Natural killer cell (primary cell): Measurements from ENCODE around the gene EGFL6. TPM values are rescaled to one million over a fixed set of nuclear protein-coding genes. Genes with fewer than 3 reads are reported as not detected.
A peak's percentile ranks its signal among the peaks of the same experiment; 100 is the strongest.

ENCODE experiments used
- ATAC-seq, 3 donors: fragments of 150-1000 bp in 2 of 3; fragments of 200-7000 bp in 1 of 3; cut with Tn5 transposase; 1 replicate in 1 of 3; 2 replicates in 2 of 3; pipeline ENCODE4 v1.10.0; 2021; ENCODE audit warnings: mild to moderate bottlenecking in 2 of 3, moderate library complexity in 2 of 3
- DNase-seq, 2 donors: peaks; one replicate each; pipeline versions ENCODE4 v3.0.0 to v3.0.0-alpha.2; 2013 to 2021; ENCODE audit warnings: mixed read lengths in 1 of 2
- H3K27ac ChIP-seq: one replicate; pipeline ENCODE4 v1.5.1; 2013; ENCODE audit warnings: mild to moderate bottlenecking, low read length
- H3K27me3 ChIP-seq: one replicate; pipeline ENCODE4 v1.6.1; 2013; ENCODE audit warnings: low read length; ENCODE audit not compliant: control insufficient read depth, insufficient read depth
- H3K36me3 ChIP-seq: one replicate; pipeline ENCODE4 v1.6.1; 2013; ENCODE audit warnings: low read length; ENCODE audit not compliant: control insufficient read depth, insufficient read depth
- H3K4me1 ChIP-seq: one replicate; pipeline ENCODE4 v1.6.1; 2013; ENCODE audit warnings: low read length; ENCODE audit not compliant: control insufficient read depth, insufficient read depth
- H3K4me3 ChIP-seq: one replicate; pipeline ENCODE4 v1.5.1; 2013; ENCODE audit warnings: low read length
- H3K9me3 ChIP-seq: one replicate; pipeline ENCODE4 v1.6.1; 2013; ENCODE audit warnings: low read length; ENCODE audit not compliant: control insufficient read depth, insufficient read depth
- H3K27ac Mint-ChIP-seq, 2 donors: one replicate each; pipeline ENCODE4 v1.8.0; 2022; ENCODE audit warnings: mild to moderate bottlenecking in 2 of 2, mixed read lengths in 2 of 2, moderate library complexity in 1 of 2
- H3K27me3 Mint-ChIP-seq, 2 donors: one replicate each; pipeline ENCODE4 v1.8.0; 2022; ENCODE audit warnings: low read depth in 2 of 2, mixed read lengths in 2 of 2
- H3K36me3 Mint-ChIP-seq: one replicate; pipeline ENCODE4 v1.8.0; 2022; ENCODE audit warnings: mixed read lengths
- H3K4me1 Mint-ChIP-seq, 2 donors: one replicate each; pipeline ENCODE4 v1.8.0; 2022; ENCODE audit warnings: mixed read lengths in 2 of 2
- H3K4me3 Mint-ChIP-seq: one replicate; pipeline ENCODE4 v1.8.0; 2022; ENCODE audit warnings: mild to moderate bottlenecking, moderate library complexity, mixed read lengths
- H3K9me3 Mint-ChIP-seq, 2 donors: one replicate each; pipeline ENCODE4 v1.8.0; 2022; ENCODE audit warnings: mixed read lengths in 2 of 2
- CTCF ChIP-seq: fragments of 200-600 bp; IDR thresholded peaks from one replicate; pipeline ENCODE4 v1.8.0; 2022; ENCODE audit warnings: antibody characterized with exemption
- WGBS: methylation state at CpG from one replicate; pipeline ENCODE4 v1.1.7; 2013; ENCODE audit warnings: missing lambda C conversion rate; ENCODE audit not compliant: insufficient coverage; 5-methylcytosine and 5-hydroxymethylcytosine counted together
- intact Hi-C: fragments of 100-400 bp; cut with micrococcal nuclease; formaldehyde crosslinking; loops from one replicate; pipeline ENCODE4 v1.14.2; 2022
- total RNA-seq, 4 donors: library from RNA; stranded (reverse); fragments of 120-200 nt in 1 of 4; gene quantifications; one replicate each; pipeline versions ENCODE4 v1.2.3 to v1.2.4, GENCODE V29; 2013 to 2022

The EGFL6 gene
- total RNA-seq, 3 donors from 2014 or later (not counting 1 experiment from before 2014, with no cell fraction given) = not detected

- H3K27ac ChIP-seq = peak overlapping the region; percentile 97
- ATAC-seq (no peak), DNase-seq (no peak)
- H3K36me3 ChIP-seq = peaks cover 2% of the 10 kb centered on the region
- Mint-ChIP-seq H3K27me3 (no peaks in the 10 kb centered on the region), H3K27ac (peak overlapping the region; percentile 88 to 94), H3K4me3 (peak overlapping the region; percentile 90), H3K36me3 (peaks cover 11% of the 10 kb centered on the region), H3K9me3 (no peaks in the 10 kb centered on the region), H3K4me1 (peaks cover 7 to 40% of the 10 kb centered on the region in 2 donors)
- no peak for TF ChIP-seq CTCF
- H3K27me3 ChIP-seq = no peaks in the 10 kb centered on the region
- H3K4me1 ChIP-seq = peaks cover 10% of the 10 kb centered on the region
- peak overlapping the region; percentile 81 for H3K4me3 ChIP-seq
- H3K9me3 ChIP-seq = no peaks in the 10 kb centered on the region
- intact Hi-C loops = loop anchor here (10.0 kb wide), 2 partner anchors 169 to 1681 kb away; partner anchors contain the start of gene PIGA
Measured at GRCh38 chrX:13654116-13654515, 84.7 kb downstream of the EGFL6 start.

DNA sequence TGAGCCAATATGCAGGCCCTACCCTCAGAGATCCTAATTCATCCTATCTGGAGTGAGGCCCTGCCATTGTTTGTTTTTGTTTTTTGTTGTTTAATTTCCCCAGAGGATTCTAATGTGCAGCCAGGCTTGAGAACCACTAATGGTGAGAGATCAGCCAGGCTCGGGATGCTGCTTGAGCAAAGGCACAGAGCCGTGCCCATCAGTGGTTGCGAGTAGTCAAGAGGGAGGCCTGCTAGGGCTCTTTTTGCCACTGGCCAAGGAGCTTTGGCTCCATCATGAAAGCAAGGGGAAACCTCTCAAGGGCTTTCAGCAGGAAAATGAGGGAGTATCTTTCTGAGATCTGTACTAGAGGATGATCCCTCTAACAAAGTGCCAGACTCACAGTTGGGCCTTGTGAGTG, 86.3 kb downstream of the EGFL6 start:
- H3K4me3 Mint-ChIP-seq = no peak overlapping the region
- no peak overlapping the region for H3K27ac Mint-ChIP-seq

GRCh38 chrX:13658602-13659001, 89.2 kb downstream of the EGFL6 start:
- Histone ChIP-seq H3K36me3 (peaks cover 16% of the 10 kb centered on the region), H3K4me3 (no peak overlapping the region), H3K27ac (peak overlapping the region; percentile 57), H3K4me1 (peaks cover 5% of the 10 kb centered on the region), H3K9me3 (no peaks in the 10 kb centered on the region), H3K27me3 (no peaks in the 10 kb centered on the region)
- peak in 1 of 2 donors; percentile 78 for DNase-seq
- Mint-ChIP-seq H3K27ac (peak overlapping the region; percentile 82 to 83), H3K4me1 (peaks cover 7 to 29% of the 10 kb centered on the region in 2 donors), H3K36me3 (peaks cover 23% of the 10 kb centered on the region), H3K27me3 (no peaks in the 10 kb centered on the region), H3K9me3 (no peaks in the 10 kb centered on the region), H3K4me3 (peak overlapping the region; percentile 35)
- ATAC-seq = peak; percentile 63 to 80 (median 64)
- TF ChIP-seq CTCF = peak; percentile 48
- intact Hi-C loops = loop anchor here (1.0 to 10.0 kb wide), 5 partner anchors 90 to 1676 kb away; partner anchors contain the start of gene PIGA
- WGBS = 0% methylated on average over 1 of the region's 2 CpGs

More for the DNA sequence above, 86.3 kb downstream of the EGFL6 start:
- H3K4me3 ChIP-seq = no peak overlapping the region
- H3K9me3 Mint-ChIP-seq = no peaks in the 10 kb centered on the region
- no peaks in the 10 kb centered on the region for H3K27me3 Mint-ChIP-seq
- WGBS = 93% methylated on average over 3 of the region's 3 CpGs
- no peaks in the 10 kb centered on the region for H3K9me3 ChIP-seq
- ATAC-seq (no peak), DNase-seq (no peak)
- H3K36me3 Mint-ChIP-seq = peaks cover 11% of the 10 kb centered on the region
- TF ChIP-seq CTCF = no peak
- peaks cover 7 to 41% of the 10 kb centered on the region in 2 donors for H3K4me1 Mint-ChIP-seq
- intact Hi-C loops = loop anchor here (10.0 kb wide), 2 partner anchors 171 to 1679 kb away; partner anchors contain the start of gene PIGA
- peaks cover 2% of the 10 kb centered on the region for H3K36me3 ChIP-seq
- H3K4me1 ChIP-seq = peaks cover 10% of the 10 kb centered on the region
- no peak overlapping the region for H3K27ac ChIP-seq
- no peaks in the 10 kb centered on the region for H3K27me3 ChIP-seq

- Mint-ChIP-seq H3K27ac (peak overlapping the region; percentile 82 to 83), H3K27me3 (no peaks in the 10 kb centered on the region), H3K9me3 (no peaks in the 10 kb centered on the region), H3K36me3 (peaks cover 28% of the 10 kb centered on the region), H3K4me1 (peaks cover 7 to 26% of the 10 kb centered on the region in 2 donors), H3K4me3 (no peak overlapping the region)
- Histone ChIP-seq H3K36me3 (peaks cover 20% of the 10 kb centered on the region), H3K4me3 (no peak overlapping the region), H3K4me1 (peaks cover 4% of the 10 kb centered on the region), H3K9me3 (no peaks in the 10 kb centered on the region), H3K27me3 (no peaks in the 10 kb centered on the region), H3K27ac (peak overlapping the region; percentile 57)
- intact Hi-C loops = loop anchor here (2.0 to 10.0 kb wide), 4 partner anchors 152 to 1676 kb away; partner anchors contain the start of gene PIGA
- WGBS = 46% methylated on average over 3 of the region's 6 CpGs
- no peak for TF ChIP-seq CTCF
- ATAC-seq (peak in 2 of 3 donors; percentile 32 to 40), DNase-seq (peak in 1 of 2 donors; percentile 6)
Measured at GRCh38 chrX:13659063-13659462, 89.7 kb downstream of the EGFL6 start.
